HG03064 (cell line): ENCODE measurements around the gene AIF1.

Experiments used
- ATAC-seq: cut with Tn5 transposase; IDR thresholded peaks from one replicate; pipeline ENCODE4 v1.9.1; 2021; ENCODE audit warnings: low read depth; ENCODE audit not compliant: unreplicated experiment

Gene AIF1

DNA sequence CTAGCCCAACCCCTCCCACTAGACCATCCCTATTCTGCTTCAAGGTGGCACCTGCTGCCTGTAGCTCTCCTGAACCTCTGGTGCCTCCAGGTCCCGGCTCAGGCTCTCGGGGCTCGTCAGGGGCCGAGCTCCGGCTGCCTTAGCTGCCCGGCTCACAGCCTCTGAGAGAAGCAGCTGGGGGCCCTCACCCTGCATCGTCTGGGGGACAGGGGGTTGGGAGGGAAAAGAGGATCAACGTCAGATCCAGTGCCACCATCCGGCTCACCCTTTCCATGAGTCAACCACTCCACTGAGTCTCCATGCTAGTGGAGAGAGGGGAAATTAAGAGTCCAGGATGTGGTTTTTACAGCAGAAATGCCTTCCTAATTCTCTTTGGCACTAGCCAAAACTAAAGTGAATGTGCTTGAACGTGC is 24.4 kb downstream of the AIF1 start:
- ATAC-seq: no peak

DNA sequence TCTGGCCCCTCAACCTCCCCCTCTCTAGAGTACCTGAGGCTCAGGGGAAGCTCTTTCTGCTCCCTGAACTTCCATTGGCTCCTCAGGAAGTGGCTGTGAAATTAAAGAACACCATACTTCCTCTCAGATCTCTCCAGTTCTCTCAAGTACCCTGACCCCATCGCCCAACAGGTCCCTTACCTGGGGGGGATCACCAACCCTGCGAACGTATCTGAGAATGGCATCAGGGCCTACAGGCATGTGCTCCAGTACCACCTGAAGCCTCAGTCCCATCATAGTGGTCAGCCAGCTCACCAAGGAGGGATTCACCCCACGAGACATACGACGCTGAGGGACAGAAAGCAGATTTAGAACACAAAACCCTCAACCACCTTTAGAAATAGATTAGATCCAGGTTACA is 25.6 kb downstream of the AIF1 start:
- no peak for ATAC-seq

DNA sequence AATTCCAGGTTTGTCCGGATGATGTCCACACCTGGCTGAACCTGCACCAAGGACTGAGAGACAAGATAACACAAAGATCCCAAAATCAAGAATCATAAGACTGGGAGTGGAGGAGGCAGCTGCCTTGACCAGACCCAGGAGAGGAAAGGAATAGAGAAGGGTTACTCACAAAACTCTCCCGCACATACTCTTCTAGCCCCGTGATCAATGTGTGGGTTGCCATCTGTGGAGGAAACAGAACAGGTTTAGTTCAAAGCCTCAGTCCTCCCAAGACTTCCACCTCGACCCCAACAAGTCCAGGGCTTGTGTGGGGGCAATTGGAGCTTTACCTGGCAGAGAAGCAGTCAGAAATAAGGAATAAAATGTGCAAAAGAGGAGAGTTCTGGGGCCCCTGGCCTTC is 26.3 kb downstream of the AIF1 start:
- ATAC-seq: no peak

DNA sequence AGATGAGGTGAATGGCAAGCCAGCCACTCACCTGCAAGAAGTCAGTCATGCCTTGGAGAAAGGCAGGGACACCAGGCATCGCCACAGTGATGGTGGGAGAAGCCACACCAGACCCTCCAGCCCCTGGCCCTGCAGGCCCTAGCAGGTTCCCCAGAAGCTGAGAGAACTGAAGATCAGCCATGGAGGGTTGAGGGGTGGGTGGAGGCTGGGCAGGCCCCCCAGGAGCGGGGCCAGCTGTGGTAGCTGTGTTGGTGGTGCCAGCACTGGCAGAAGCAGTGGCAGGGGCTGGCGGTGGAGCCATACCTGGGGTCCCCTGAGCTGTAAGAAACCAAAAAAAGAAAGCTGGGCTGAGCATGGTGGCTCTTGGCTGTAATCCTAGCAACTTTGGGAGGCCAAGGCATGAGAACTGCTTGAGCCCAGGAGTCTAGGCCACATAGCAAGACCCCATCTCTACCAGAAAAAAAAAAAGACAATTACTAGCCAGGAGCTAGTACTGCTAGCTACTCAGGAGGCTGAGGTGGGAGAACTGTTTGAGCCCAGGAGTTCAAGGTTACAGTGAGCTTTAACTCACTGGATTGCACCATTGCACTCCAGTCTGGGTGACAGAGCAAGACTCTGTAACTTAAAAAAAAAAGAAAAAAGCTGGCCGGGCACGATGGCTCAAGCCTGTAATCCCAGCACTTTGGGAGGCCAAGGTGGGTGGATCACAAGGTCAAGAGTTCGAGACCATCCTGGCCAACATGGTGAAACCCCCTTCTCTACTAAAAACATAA is 27.9 kb downstream of the AIF1 start:
- no peak for ATAC-seq

DNA sequence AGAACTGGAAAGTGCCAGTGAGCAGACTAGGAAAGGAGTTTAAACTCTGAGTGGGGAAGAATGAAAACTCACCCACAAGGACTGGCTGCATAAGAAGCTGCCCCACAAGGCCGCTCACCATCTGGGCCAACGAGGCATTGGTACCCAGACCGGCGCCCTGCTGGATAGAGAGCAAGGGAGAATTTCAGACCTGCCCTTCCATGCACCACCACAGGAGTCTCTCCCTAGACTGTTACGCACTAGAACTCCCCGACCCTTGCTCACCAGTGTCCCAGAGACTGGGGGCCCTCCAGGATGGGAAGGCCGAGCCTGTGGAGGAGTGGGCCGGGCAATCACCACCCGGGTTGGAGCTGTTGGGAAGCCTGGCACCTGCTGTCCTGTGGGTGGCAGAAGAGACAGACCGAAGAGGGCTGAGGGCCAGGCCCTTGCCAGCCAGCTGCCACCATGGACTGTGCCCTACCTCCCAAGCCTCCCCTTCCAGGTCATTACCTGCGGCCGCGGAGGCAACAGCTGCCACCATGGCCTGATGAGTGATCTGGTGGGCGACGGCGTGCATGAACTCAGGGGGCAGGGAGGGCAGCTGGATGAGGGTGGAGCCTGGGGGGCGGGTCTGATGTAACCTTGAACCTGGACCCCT is 28.9 kb downstream of the AIF1 start:
- ATAC-seq: no peak

DNA sequence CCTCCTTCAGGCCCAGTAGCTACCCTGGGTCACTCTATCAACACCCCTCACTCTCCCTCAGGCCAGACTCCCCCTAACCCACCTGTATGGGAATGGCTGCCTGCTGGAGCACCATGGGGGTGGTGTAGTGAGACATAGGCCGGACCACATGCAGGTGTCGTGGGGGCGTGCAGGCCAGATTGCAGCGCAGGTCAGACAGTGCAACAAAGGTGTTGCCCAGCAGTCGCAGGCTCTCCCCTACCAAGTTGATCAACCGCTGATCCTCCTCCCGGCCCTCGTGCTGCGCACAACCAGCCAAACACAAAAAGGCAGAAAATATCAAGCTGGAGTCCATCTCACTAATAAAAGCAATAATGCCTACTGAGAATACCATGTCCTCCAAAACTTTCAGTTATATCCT is 30.3 kb downstream of the AIF1 start:
- no peak for ATAC-seq

DNA sequence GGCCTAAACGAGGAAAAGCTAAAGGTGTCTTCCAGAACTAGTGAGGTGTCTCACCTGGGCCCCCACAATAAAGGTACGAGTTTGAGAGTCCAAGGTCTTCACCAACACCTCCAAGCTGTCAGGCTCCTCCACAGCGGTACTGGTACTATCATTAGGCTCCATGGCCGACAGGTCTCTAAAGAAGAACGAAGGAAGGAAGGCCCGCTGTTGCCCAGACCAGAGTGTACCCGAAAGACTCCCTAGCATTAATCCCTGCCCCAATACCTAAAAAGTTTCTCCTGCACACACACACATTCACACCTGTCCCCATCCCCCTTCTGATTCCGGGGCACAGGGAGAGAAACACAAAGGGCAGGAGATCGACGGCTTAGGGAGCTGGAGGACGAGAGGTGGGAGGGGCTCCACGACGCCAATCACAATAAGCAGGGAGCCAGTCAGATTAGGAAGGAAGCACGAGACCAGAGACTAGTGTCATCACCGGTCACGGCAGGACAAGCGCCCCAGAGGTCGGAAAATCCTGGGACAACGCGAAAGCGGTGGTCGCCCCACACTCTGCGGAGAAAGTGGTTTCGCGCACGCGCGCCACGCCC is 36.7 kb downstream of the AIF1 start:
- peak; percentile 32 for ATAC-seq

DNA sequence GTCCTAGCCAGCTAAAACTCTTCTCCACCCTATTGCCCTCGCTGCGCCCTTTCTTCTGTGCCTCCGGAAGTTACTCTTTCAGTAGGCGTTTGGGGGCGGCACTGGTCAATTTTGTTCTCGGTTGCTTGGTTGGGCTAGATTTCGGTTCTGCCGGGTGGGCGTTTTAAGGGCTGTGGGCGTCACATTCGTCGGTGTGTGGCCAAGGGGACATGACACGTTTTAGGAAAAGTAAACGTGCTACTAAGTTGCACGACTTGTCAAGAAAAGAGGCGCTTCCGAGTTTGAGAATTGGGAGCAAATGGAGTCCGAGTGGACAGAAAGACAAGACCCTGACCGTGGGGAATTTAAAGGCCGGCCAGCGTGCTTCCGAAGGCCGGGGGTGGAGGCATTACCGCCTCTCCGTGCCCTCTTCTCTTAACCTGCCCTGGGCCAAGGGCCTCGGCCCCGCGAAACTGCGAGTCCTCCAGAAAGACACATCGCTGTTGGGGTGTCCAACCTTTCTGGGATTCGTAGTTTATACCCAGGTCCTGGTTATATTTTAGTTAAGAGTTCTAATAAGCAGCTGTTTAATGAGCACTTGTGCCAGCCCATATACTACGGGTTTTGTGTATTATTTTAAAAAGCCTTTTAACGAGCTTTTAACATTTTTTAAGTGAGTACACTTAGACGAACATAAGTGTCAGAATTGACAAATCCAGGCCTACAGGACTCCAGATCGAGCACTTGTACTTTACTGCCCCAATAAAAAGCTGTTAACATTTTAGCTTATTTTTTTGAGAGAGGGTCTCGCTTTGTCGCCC is 38.1 kb downstream of the AIF1 start:
- ATAC-seq: peak; percentile 60

DNA sequence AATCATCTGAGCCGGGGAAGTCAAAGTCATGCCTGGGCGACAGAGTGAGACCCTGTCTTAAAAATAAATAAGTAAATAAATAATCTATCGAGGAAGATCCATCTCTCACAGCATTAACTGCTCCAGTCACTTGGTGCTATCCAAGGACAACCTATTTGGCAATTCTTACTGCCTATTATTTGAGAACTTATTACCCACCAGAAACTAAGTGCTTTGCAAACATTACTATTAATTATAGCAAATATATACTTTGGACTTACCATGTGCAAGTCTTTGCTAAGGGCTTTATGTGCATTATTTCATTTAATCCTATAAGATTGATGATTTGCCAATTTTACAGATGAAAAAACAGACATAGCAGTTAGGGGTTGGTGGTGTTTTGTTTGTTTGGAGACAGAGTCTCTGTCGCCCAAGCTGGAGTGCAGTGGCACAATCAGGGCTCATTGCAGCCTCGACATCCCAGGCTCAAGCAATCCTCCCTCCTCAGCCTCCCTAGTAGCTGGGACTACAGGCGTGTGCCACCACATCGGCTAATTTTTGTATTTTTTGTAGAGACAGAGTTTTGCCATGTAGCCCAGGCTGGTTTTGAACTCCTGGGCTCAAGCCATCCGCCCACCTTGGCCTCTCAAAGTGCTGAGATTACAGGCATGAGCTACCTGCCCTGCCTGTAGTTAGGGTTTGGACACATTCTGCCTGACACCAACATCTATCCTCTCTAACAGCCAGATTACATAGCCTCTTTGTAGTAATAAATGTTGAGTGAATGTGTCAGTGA is 39.7 kb downstream of the AIF1 start:
- ATAC-seq: no peak

DNA sequence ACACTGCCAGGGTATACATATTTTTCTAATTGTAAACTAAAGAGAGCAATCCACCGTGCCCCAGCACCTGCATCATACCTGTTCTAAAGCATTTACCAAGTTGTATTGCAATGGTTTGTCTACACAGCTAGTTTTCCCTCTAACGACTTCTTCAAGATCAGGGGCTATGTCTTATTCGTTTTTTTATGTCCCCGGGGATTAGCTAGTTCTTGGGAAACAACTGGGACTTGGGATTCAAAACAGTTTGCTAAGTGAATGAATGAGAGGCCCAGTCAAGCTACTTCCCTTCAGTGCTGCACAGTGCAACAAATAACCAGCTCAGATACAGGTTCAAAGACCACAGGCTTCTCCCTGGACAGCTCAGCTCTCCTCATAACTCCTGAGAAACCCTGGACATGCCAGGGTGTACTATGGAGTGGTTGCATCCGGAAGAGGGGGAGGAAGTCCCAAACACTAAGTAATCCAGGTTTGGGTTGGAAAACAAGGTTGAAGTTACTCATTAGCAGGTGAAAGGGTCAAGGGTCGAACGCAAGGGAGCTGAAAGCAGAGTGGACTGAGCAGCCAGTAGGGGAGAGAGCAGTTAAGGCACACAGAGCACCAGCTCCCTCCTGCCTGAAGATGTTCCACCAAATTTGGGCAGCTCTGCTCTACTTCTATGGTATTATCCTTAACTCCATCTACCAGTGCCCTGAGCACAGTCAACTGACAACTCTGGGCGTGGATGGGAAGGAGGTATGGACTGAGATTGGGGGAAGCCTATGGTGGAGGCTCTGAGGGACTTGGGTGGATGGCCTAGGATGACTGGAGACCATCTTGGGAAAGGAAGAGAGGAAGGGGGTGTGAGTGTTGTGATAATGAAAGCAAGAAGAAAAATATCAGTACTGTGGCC is 40.6 kb downstream of the AIF1 start, which contains the start of gene APOM:
Gene APOM (plus strand): TSS at position 546 of the 889 bp plus-strand sequence. CDS start 73 bp downstream, at position 619.
- ATAC-seq: no peak

DNA sequence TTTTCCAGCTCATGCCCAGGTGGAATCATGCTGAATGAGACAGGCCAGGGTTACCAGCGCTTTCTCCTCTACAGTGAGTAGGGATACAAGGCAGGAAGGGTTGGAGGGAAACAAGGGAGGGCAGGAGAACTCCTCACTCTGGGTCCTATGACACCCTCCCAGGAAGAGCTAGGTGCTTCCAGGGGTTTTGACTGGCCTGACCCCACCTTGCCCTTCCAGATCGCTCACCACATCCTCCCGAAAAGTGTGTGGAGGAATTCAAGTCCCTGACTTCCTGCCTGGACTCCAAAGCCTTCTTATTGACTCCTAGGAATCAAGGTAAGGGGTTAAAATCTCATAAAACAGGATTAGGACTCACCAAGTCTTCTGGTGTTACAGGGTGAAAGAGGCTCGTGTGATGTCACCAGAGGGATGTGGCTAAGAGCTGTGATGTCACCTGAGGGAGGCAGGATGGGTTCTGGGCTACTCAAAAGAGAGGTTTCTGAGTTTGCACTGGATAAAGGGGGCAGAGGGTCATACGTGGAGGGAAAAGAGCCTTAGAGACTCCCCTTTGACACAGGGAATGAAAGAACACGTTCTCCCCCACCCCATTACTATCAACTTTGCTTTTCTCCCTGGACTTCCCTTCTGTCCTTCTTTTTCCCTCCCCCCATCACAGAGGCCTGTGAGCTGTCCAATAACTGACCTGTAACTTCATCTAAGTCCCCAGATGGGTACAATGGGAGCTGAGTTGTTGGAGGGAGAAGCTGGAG is 42.5 kb downstream of the AIF1 start:
- ATAC-seq: no peak

DNA sequence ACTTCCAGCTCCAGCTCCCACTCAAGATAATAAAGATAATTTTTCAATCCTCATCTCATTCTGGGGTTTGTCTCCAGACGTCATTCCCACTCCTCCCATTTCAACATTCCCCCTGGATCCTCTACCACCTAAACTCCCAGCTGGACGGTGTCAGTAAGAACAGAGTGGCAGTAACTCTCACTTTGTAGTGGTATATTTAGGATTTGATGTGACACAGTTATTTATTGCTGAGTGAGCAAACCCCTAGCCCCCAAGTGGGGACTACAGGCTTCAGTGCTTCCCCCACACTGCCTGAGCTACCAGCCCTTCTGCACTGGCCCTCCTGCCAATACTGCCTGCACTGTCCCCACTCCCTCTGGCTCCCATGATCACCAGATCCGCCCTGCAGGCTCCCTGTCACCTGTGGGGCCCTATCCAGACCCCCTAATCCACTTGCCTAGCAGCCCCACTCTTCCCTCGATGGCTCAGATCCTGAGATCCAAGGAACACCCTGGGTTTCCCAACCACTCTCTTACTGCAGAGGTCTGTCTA is 43.2 kb downstream of the AIF1 start:
- no peak for ATAC-seq

DNA sequence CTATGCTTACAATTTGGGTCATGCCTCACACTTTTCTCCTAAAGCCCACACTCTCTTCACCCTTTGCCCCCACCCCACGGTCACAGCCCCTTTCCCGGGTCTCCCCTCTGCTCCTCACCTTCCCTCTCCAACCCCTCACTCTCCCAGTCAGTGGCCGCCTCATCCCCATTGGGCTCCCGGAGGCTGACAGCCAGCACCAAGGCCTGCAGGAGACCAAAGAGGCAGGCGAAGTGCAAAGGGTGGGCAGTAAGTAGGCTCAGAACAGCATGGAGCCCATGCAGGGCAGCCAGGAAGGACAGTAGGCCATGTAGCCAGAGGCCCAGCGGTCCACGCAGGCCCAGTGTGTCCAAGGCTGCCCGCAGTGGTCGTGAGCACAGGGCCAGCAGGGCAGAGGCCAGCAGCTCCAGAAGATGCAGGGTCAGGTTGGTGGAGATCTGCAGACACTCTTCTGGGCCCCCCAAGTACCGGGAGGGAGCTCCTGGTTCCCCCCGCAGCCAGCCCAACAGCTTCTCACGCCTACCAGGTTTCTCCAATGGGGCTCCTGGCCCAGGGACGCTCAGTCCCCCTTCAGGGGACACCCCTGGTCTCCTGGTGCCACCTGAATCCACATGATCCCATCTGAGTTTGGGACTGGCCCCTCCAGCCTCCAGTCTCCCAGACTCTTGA is 44.1 kb downstream of the AIF1 start:
- no peak for ATAC-seq

DNA sequence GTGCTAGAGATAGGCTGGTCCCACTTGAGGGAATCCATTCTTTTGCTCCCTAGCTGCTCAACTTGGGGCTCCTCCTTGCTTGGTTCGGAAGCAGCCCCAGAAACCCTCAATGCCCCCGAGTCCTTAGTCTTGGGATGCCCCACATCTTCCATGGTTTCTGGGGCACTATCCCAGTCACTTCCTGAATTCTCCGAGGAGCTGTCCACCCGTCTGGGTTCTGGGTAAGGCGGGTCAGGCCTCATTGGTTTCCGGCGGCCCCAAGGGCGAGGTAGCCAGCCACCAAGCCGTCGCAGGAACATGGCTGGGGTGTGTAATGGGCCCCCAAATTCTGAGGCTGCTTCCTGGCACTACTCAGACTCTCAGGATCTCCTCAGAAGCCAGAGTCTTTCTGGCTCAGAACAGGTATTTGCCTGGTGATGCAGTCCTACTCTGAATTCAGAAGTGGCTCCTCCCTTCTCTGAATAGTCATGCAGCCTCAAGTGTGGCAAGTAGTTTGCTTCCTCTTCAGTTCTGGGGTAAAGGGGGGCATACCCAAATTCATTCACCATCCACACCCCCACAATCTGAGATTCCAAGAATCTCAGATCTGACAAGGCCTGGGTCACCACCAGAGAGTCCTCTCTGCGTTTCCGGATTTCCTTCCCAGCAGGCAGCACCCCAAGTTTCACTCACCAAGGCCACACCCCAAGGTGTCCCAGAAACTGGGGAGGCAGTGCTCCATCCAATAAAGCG is 44.8 kb downstream of the AIF1 start:
- no peak for ATAC-seq

DNA sequence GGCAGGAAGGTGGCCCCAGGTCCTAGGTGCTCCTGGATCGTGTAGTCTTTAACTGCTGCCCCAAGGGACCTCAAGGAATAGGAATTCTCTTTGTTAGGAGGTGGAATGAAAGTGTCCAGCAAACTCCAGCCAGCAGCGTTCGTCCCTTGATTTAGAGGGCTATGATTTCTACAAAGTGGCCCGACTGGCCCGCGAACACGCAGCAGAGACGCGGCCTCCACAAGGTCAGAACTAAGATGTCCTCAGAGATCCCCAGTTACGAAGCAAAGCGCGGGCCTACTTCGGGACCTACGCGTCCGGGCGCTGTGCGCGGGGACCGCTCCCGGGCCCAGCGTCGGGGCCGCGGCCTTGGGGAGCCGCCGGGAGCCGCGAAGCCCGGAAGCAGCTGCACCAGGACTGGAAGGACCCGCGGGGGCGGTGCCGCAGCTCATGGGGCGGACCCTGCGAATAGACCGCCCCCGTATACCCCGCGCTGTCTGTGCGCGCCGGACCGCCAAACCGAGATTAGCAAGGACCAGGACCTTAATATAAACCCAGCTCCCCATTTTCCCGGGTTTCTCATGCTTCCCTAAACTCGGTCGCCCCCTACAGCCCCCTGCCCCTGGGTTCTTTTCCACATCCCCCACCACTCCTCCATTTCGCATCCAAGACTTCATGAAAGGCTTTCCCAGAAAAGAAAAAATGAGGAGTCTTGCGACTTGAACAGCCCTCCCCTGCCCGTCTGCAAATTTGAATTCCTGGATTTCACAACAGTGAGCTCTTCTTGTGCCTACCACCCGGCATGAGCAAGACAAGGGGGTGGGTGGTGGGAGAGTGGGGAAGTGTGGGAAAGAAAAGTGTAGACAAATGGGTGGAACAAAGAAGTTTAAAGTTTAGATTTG is 45.6 kb downstream of the AIF1 start, which contains the start of gene C6orf47:
Gene C6orf47 (minus strand): TSS at position 398 of the 881 bp plus-strand sequence. CDS start 831 bp downstream, outside the sequence.
- ATAC-seq: peak; percentile 44
